Endothelial cell of umbilical vein (primary cell): ENCODE data around the gene STAB2. TPM values are rescaled to one million over a fixed set of nuclear protein-coding genes. Genes with fewer than 3 reads are reported as not detected.

Experiments used
- BruUV-seq: library from RNA; stranded (reverse); fragments of 400-500 nt; replicated peaks from 2 replicates; lab custom pipeline; 2021; lab: Mats Ljungman, UMichigan
- CTCF ChIA-PET: fragments of 300-600, 350-600 bp; sonication (Branson Sonifier 250); formaldehyde crosslinking; loops from one replicate; lab custom pipeline; 2021; ENCODE audit warnings: antibody characterized with exemption, inconsistent platforms; lab: Charles Lee
- POLR2A ChIA-PET: fragments of 300-600, 350-600 bp; sonication (Branson Sonifier 250); formaldehyde crosslinking; loops from one replicate; lab custom pipeline; 2021; ENCODE audit warnings: antibody characterized with exemption, inconsistent platforms; lab: Charles Lee
- DNase-seq: peaks from one replicate; pipeline ENCODE4 v3.0.0-alpha.2; 2011; ENCODE audit warnings: low read depth, low spot score
- FAIRE-seq: peaks from 2 replicates; lab custom pipeline; 2011; peaks lifted over from hg19 to GRCh38; lab: Jason Lieb, UNC
- H2AFZ ChIP-seq: 2 replicates; pipeline ENCODE4 v1.6.0; 2012; ENCODE audit warnings: low read depth, low read length, control low read depth, inconsistent platforms
- H3K27ac ChIP-seq: 2 replicates; pipeline ENCODE4 v1.5.1; 2011; ENCODE audit warnings: low read depth, mild to moderate bottlenecking, control low read depth, low read length, moderate library complexity; ENCODE audit not compliant: insufficient read depth
- H3K27me3 ChIP-seq, 2 experiments: 2 replicates each; pipeline versions ENCODE4 v1.6.0 to v1.6.1; 2011; ENCODE audit warnings: low read length in 2 of 2, mixed read lengths in 1 of 2; ENCODE audit not compliant: control insufficient read depth in 2 of 2, insufficient read depth in 2 of 2
- H3K36me3 ChIP-seq, 2 experiments: 2 replicates in 1 of 2; 3 replicates in 1 of 2; pipeline ENCODE4 v1.5.1; 2011; ENCODE audit warnings: low read length in 2 of 2, mild to moderate bottlenecking in 1 of 2, moderate library complexity in 1 of 2; ENCODE audit not compliant: control insufficient read depth in 2 of 2, insufficient read depth in 2 of 2; ENCODE audit errors: extremely low read depth in 1 of 2
- H3K4me1 ChIP-seq: 3 replicates; pipeline ENCODE4 v1.5.1; 2011; ENCODE audit warnings: mild to moderate bottlenecking, low read length; ENCODE audit not compliant: control insufficient read depth, insufficient read depth; ENCODE audit errors: extremely low read depth
- H3K4me2 ChIP-seq: 2 replicates; pipeline ENCODE4 v1.6.1; 2011; ENCODE audit warnings: low read length, control low read depth, mixed read lengths; ENCODE audit not compliant: insufficient read depth
- H3K4me3 ChIP-seq, 3 experiments: fragments of 200-600 bp in 1 of 3; sonication (generic), shearing (Covaris generic) in 1 of 3; replicated peaks in 1 of 3; 2 replicates each; pipeline ENCODE4 v1.5.1; 2011 to 2016; ENCODE audit warnings: control low read depth in 3 of 3, low read length in 3 of 3, mild to moderate bottlenecking in 2 of 3, inconsistent platforms in 1 of 3, low read depth in 1 of 3, moderate library complexity in 1 of 3; ENCODE audit not compliant: insufficient read depth in 1 of 3
- H3K79me2 ChIP-seq: 2 replicates; pipeline ENCODE4 v1.6.0; 2012; ENCODE audit warnings: low read length, inconsistent platforms; ENCODE audit not compliant: control insufficient read depth, insufficient read depth
- H3K9ac ChIP-seq: replicated peaks from 2 replicates; pipeline ENCODE3; 2011; ENCODE audit warnings: low read length, control low read depth; ENCODE audit not compliant: insufficient read depth; ENCODE audit errors: extremely low read depth
- H3K9me1 ChIP-seq: replicated peaks from 3 replicates; pipeline ENCODE4 v1.6.0; 2011; ENCODE audit warnings: mild to moderate bottlenecking, low read length; ENCODE audit not compliant: control insufficient read depth, insufficient read depth; ENCODE audit errors: extremely low read depth
- H3K9me3 ChIP-seq: replicated peaks from 2 replicates; pipeline ENCODE4 v1.5.1; 2012; ENCODE audit warnings: low read length, inconsistent platforms; ENCODE audit not compliant: control insufficient read depth, insufficient read depth
- H4K20me1 ChIP-seq: replicated peaks from 2 replicates; pipeline ENCODE3; 2011; ENCODE audit warnings: mild to moderate bottlenecking, low read length; ENCODE audit not compliant: control insufficient read depth, insufficient read depth; ENCODE audit errors: extremely low read depth
- EZH2 ChIP-seq: IDR thresholded peaks from 2 replicates; pipeline ENCODE4 v1.6.1; 2012; ENCODE audit warnings: borderline replicate concordance, low read depth, mild to moderate bottlenecking, moderate library complexity, low read length, inconsistent platforms; ENCODE audit not compliant: severe bottlenecking
- FOS ChIP-seq: IDR thresholded peaks from 2 replicates; pipeline ENCODE4 v1.6.1; 2011; ENCODE audit warnings: mild to moderate bottlenecking, low read length, moderate library complexity, borderline replicate concordance; ENCODE audit not compliant: insufficient read depth
- GATA2 ChIP-seq: IDR thresholded peaks from 2 replicates; pipeline ENCODE4 v1.7.0; 2011; ENCODE audit warnings: low read depth, mild to moderate bottlenecking, moderate library complexity, mixed read lengths, low read length; ENCODE audit not compliant: insufficient read length, insufficient read depth
- JUN ChIP-seq: IDR thresholded peaks from 2 replicates; pipeline ENCODE4 v1.6.1; 2011; ENCODE audit warnings: borderline replicate concordance, low read depth; ENCODE audit not compliant: insufficient read length, insufficient read depth
- MYC ChIP-seq: IDR thresholded peaks from one replicate; pipeline ENCODE4 v1.6.1; 2011; ENCODE audit warnings: mild to moderate bottlenecking, low read depth, low read length
- POLR2A ChIP-seq: IDR thresholded peaks from 2 replicates; pipeline ENCODE4 v1.6.1; 2012; ENCODE audit warnings: low read depth, mild to moderate bottlenecking, control low read depth, low read length
- POLR2AphosphoS5 ChIP-seq: IDR thresholded peaks from 2 replicates; pipeline ENCODE4 v1.6.1; 2012; ENCODE audit warnings: low read depth, mild to moderate bottlenecking, control low read depth, low read length, moderate library complexity; ENCODE audit not compliant: insufficient read depth
- dilution Hi-C: fragments of 300-500 bp; cut with MboI; formaldehyde crosslinking; loops from one replicate; pipeline ENCODE4 v1.15.0; 2019; ENCODE audit warnings: low sequenced_read_pairs; ENCODE audit not compliant: extremely low pct_ligation_motif_present
- intact Hi-C: fragments of 100-400 bp; cut with micrococcal nuclease; formaldehyde crosslinking; loops from one replicate; pipeline ENCODE4 v1.10.0; 2022
- polyA plus RNA-seq, 4 experiments: library from polyadenylated mRNA; depleted of rRNA in 3 of 4; stranded (reverse) in 3 of 4; unstranded in 1 of 4; fragments of >200 nt; gene quantifications; 2 replicates each; pipeline versions ENCODE4 v1.2.1 to v1.2.3, GENCODE V29; 2011 to 2012; ENCODE audit warnings: missing spikeins in 1 of 4
- total RNA-seq: library from RNA; stranded (reverse); gene quantifications from 2 replicates; pipeline ENCODE4 v1.2.3, GENCODE V29; 2021
- TF ChIP-seq, protein P1 (sequence below), 2 donors: IDR thresholded peaks; 1 replicate in 1 of 2; 2 replicates in 1 of 2; pipeline ENCODE4 v1.5.1; 2011; ENCODE audit warnings: low read length in 2 of 2, mild to moderate bottlenecking in 2 of 2, moderate library complexity in 2 of 2, control low read depth in 1 of 2, inconsistent platforms in 1 of 2, low read depth in 1 of 2; ENCODE audit not compliant: insufficient read depth in 1 of 2; ENCODE audit errors: extremely low read depth in 1 of 2
- TF ChIP-seq, protein P2 (sequence below): IDR thresholded peaks from 2 replicates; pipeline ENCODE4 v1.6.1; 2011; ENCODE audit not compliant: insufficient read depth, insufficient read length

STAB2 gene
- total and polyA plus RNA-seq, 2 donors (not counting 3 experiments of a cell fraction or from before 2014, with no cell fraction given) = 0.01 TPM; not detected in 1

GRCh38 chr12:103556890-103557627, 30.0 kb upstream of the STAB2 start:
- intact Hi-C loops = no loop called here
- no peak for TF ChIP-seq FOS
- TF ChIP-seq, protein P1, sequence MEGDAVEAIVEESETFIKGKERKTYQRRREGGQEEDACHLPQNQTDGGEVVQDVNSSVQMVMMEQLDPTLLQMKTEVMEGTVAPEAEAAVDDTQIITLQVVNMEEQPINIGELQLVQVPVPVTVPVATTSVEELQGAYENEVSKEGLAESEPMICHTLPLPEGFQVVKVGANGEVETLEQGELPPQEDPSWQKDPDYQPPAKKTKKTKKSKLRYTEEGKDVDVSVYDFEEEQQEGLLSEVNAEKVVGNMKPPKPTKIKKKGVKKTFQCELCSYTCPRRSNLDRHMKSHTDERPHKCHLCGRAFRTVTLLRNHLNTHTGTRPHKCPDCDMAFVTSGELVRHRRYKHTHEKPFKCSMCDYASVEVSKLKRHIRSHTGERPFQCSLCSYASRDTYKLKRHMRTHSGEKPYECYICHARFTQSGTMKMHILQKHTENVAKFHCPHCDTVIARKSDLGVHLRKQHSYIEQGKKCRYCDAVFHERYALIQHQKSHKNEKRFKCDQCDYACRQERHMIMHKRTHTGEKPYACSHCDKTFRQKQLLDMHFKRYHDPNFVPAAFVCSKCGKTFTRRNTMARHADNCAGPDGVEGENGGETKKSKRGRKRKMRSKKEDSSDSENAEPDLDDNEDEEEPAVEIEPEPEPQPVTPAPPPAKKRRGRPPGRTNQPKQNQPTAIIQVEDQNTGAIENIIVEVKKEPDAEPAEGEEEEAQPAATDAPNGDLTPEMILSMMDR (IDR thresholded peaks at IDR 0.05; ENCODE audit: extremely low read depth in 1 of 2, insufficient read depth in 1 of 2, low read depth in 1 of 2, low read length in 2 of 2) = no peak
- no peak for TF ChIP-seq GATA2
- TF ChIP-seq POLR2AphosphoS5 = no peak
- TF ChIP-seq, protein P2, sequence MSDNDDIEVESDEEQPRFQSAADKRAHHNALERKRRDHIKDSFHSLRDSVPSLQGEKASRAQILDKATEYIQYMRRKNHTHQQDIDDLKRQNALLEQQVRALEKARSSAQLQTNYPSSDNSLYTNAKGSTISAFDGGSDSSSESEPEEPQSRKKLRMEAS = no peak
- no peak for TF ChIP-seq MYC
- no peak for TF ChIP-seq EZH2
- no peak for TF ChIP-seq POLR2A
- TF ChIP-seq JUN = no peak
- no TSS peak for BruUV-seq
- Histone ChIP-seq H3K9me1 (no peaks in the 10 kb centered on the region), H3K79me2 (no peaks in the 10 kb centered on the region), H3K9ac (no peak overlapping the region), H3K36me3 (no peaks in the 10 kb centered on the region), H3K4me3 (no peak overlapping the region), H3K9me3 (no peaks in the 10 kb centered on the region), H3K4me1 (no peaks in the 10 kb centered on the region), H4K20me1 (no peaks in the 10 kb centered on the region), H3K27me3 (no peaks in the 10 kb centered on the region), H3K4me2 (no peak overlapping the region), H2AFZ (no peak overlapping the region), H3K27ac (no peak overlapping the region)
- CTCF ChIA-PET = no interaction called here
- POLR2A ChIA-PET = no interaction called here
- no peak for DNase-seq
- dilution Hi-C loops = no loop called here
- no peak for FAIRE-seq
